GM20000 (cell line): ENCODE data around the gene ADAMTS2.

Experiments
- DNase-seq: peaks from one replicate; pipeline ENCODE4 v3.0.0; 2012; ENCODE audit warnings: low spot score
- CTCF ChIP-seq: IDR thresholded peaks from 2 replicates; pipeline ENCODE4 v1.5.1; 2012; ENCODE audit warnings: mild to moderate bottlenecking, control low read depth; ENCODE audit errors: extremely low read depth, missing control alignments

ADAMTS2 gene

DNA sequence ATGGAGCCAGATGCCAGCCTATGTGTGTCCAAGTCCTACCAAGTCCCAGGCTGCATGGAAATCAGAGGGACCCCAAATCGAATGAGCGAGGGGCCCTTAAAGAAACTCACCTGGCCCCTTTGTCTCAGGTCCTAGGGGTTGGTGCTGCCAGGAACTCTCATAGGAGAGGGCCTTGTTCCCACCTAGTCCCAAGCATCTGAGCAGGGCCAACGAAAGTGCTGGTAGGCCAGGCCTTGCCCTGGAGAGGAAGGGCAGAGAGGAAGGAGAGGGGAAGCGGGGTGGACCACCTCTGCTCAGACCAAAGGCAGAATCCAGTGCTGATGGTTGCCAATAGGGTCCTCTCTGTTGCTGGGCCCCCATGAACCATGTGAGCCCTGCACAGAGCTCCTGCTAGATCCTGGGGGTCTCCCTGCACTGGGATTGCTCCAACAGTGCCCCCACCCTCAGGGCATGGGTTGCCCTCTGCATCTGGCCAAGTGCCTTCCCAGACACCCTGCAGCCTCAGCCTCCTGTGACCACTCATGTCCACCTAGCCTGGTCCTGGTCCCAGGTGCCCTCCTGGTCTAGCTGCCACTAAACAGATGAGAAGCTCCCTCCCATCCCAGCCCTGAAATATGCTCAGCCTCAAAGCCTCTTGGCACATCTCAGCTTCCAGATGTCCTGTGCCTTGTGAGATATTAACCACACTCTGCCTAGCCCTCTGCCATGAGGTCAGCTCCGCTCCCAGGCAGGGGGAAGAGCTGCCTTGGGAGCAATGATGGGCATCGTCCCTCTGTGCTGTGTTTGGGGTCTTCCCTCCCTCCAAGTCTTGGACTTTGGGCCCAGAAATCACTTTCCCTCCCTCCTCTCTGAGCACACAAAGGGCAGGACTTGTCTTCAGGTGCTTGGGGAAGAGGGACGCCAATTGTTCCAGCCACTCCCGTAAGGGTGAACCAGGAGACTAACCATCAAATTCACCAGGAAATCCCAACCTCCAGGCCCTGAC lies 109.6 kb downstream of the ADAMTS2 start:
- no peak for TF ChIP-seq CTCF
- no peak for DNase-seq

DNA sequence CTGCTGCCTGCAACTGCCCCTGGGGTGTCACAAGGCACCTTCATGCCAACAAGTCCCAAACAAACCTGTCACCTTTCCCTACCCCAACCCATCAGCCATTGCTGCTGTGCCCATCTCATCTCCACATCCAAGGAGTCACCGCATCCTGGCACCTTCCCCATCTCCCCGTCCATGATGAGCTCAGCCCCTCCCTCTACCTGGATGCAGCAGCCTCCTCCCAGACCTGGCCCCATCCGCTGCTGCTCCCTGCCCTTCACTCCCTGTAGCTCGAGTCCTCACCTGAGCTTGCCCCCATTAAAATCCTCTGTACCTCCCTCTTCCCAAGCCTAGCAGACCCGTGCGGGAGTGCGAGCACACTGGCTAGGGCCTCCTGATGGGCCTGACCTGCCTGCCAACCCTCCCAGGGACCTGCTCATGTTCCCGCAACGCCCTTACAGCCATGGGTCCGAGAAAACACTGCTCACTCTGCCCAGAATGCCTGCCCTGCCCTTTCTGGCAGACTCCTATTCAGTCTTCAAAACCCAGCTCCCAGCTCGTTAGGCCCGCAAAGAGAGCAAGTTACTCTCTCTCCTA lies 110.6 kb downstream of the ADAMTS2 start:
- TF ChIP-seq CTCF: no peak
- no peak for DNase-seq

GRCh38 chr5:179233909-179234562 lies 111.2 kb downstream of the ADAMTS2 start:
- DNase-seq: no peak
- TF ChIP-seq CTCF: no peak

GRCh38 chr5:179232091-179232735 lies 113.0 kb downstream of the ADAMTS2 start:
- no peak for DNase-seq
- no peak for TF ChIP-seq CTCF

- no peak for TF ChIP-seq CTCF
Observed at GRCh38 chr5:179231309-179231708, 114.0 kb downstream of the ADAMTS2 start.

GRCh38 chr5:179230061-179230461 lies 115.2 kb downstream of the ADAMTS2 start:
- TF ChIP-seq CTCF: no peak
- no peak for DNase-seq

More at GRCh38 chr5:179231309-179231708, 114.0 kb downstream of the ADAMTS2 start:
- DNase-seq: no peak
